DND-41 (cell line): ENCODE data around the gene CALCR.

Experiments
- EZH2 ChIP-seq: IDR thresholded peaks from 3 replicates; pipeline ENCODE4 v1.6.1; 2012; ENCODE audit warnings: borderline replicate concordance, low read depth, mild to moderate bottlenecking, moderate library complexity, low read length, inconsistent platforms; ENCODE audit not compliant: severe bottlenecking
- TF ChIP-seq, protein P1 (sequence below): IDR thresholded peaks from 2 replicates; pipeline ENCODE4 v1.5.1; 2012; ENCODE audit warnings: borderline replicate concordance, low read length, moderate library complexity, mild to moderate bottlenecking; ENCODE audit not compliant: poor library complexity, severe bottlenecking; ENCODE audit errors: extremely low read depth

DNA sequence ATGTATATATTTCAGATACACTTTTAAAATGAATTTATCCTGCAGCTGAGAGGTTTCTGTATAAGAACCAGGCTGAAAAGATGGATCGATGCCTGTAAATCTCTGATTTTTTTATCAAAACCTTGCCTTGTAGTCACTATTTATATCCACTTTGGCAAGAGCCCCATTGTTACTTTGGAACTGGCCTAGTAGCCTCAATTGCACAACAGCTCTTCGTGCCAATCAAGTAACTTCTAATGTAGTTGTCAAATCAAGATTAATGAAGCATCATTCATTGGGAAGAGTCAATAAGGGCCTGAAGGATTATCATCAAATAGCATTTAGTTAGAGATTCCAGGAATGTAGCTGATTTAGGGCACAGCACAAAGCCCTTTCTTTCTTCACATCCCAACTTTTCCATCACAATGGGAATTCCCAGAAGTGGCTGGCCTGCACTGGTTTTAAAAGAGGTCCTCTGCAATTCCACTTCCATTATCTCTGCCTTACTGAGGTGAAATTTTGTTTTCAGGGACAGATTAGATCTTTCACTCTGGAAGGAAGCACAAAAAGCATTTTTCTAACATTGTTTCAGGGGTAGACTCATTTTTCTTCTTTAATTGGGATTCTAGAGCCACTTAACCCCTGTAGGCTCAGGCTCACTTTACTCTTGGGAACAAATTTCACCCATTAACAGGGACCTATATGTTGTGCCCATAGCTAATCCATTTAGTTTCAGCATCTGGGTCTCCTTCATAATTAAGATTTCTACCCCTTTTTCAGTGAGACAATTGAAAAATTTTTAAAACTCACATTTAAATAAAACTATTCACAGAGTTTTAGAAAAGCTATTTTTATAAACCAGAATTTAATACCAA lies 97.8 kb downstream of the CALCR start:
- TF ChIP-seq, protein P1, sequence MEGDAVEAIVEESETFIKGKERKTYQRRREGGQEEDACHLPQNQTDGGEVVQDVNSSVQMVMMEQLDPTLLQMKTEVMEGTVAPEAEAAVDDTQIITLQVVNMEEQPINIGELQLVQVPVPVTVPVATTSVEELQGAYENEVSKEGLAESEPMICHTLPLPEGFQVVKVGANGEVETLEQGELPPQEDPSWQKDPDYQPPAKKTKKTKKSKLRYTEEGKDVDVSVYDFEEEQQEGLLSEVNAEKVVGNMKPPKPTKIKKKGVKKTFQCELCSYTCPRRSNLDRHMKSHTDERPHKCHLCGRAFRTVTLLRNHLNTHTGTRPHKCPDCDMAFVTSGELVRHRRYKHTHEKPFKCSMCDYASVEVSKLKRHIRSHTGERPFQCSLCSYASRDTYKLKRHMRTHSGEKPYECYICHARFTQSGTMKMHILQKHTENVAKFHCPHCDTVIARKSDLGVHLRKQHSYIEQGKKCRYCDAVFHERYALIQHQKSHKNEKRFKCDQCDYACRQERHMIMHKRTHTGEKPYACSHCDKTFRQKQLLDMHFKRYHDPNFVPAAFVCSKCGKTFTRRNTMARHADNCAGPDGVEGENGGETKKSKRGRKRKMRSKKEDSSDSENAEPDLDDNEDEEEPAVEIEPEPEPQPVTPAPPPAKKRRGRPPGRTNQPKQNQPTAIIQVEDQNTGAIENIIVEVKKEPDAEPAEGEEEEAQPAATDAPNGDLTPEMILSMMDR: no peak
- TF ChIP-seq EZH2: no peak
